Measurements from ENCODE around the gene CRP.

- TF ChIP-seq CTCF (IDR thresholded peaks at IDR 0.05; ENCODE audit: low read depth, low read length, poor library complexity, severe bottlenecking) (no peak), EZH2phosphoT487 (IDR thresholded peaks at IDR 0.05; ENCODE audit: borderline replicate concordance, low read length) (no peak)
These were observed 45.6 kb downstream of the CRP start for GRCh38 chr1:159668739-159669138.

Measured in DOHH2 (cell line).